GM21515 (cell line): ENCODE measurements around the gene SERPINH1.

Experiments used
- ATAC-seq: cut with Tn5 transposase; IDR thresholded peaks from one replicate; pipeline ENCODE4 v1.9.1; 2021; ENCODE audit not compliant: unreplicated experiment

Gene SERPINH1

DNA sequence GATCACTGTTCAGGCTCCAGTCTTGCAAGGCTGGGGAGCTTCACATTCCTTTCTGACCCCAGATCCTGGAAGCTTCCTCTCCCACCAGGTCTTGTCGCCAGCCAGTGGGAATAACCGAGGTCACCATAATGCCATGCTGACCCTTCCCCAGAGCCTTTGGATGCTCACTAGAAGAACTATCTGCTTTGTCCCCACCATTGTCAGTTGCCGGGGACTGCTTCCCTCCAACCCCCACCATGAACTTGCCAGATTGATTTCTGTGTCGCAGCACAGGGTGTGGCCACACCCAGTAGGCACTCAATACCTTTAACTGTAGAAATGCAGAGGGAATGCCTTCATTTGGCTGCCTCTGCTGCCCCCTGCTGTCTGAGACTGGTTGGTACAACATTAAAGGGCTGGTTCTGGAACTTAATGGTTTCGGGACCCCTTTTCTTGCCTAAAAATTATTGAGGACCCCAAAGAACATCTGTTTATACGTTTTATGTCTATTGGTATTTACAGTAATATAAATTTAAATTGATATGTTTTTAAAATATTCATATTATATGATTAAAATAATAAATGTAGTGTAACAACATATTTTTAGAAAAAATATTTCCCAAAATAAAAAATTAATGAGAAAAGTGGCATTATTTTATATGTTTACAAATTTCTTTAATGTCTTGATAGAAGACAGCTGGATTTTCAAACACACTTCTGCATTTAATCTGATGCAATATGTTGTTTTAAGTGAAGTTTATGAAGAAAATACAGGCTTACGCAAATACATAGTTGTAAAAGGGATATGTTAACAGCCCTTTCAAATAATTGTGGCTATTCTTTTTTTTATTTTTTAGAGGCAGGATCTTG, 29.6 kb upstream of the SERPINH1 start:
- ATAC-seq: no peak

DNA sequence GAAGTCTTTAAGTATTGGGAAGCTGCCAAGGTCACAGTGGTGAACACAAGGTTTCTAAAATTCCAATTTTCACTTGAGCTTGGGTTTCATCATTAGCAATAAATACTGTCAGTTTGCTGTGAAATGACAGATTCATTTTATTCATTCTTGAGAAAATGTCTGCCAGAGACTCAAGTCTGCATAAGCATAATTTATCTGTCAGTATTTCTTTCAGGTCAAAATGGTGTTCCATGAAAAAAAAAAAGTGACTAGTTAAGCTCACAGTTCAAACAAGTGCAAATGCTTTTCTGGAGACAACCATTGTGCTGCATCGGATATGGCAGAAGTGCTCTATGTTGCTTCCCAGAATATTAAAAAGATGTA, 28.2 kb upstream of the SERPINH1 start:
- ATAC-seq: no peak

DNA sequence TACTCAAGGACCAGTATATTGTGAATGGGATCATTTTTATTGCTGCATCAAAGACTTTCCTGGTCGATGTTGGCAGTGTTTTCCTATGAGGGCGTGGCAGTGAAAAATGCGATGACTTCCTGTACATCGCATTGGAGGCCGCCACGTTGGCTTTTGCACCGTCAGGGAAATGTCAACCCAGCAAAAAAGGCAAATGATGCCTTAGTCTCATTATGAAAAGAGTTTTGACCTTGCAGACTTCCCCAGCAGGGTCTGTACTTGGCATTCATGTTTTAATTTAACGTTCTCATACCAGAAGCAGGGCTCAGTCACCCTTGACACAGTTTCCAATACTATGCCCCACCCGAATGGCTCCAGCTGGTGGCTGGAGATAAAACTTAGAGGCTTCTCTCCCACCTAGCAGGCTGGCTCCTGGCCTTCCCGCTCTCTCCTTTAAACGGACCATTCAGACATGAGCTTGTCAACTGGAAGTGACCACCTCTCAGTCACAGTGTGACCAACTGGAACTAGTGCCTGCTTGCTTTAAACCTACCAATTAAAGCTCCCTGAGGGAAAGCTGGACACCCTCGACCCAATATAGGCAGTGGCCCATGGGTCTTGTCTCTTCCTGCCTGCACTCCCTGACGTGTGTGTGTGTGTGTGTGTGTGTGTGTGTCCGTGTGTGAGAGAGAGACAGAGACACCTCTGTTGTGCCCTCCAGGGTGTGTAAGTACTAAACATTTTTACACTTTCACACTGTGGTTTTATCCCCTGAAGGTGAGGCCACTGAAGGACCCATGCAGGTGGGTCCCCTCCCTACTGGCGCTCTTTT, 27.6 kb upstream of the SERPINH1 start:
- no peak for ATAC-seq

DNA sequence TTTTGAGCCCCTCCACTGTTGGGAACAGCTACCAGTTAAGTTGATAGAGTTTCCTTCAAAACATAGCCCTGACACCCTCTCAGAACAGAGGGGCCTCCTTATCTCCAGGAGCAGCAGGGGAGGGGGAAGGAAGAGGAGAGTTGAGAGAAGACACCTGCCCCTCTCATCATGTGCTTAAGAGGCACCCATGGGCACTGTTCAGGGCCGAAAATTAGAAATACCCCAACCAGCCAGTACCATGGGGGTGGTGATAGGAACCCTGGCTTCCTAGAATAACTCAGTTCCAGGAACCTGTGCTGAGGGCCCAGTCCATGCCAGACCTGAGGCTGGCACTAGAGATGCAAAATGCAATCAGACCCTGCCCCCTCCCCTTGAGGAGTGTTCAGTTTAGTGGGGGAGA, 27.0 kb upstream of the SERPINH1 start:
- ATAC-seq: no peak

DNA sequence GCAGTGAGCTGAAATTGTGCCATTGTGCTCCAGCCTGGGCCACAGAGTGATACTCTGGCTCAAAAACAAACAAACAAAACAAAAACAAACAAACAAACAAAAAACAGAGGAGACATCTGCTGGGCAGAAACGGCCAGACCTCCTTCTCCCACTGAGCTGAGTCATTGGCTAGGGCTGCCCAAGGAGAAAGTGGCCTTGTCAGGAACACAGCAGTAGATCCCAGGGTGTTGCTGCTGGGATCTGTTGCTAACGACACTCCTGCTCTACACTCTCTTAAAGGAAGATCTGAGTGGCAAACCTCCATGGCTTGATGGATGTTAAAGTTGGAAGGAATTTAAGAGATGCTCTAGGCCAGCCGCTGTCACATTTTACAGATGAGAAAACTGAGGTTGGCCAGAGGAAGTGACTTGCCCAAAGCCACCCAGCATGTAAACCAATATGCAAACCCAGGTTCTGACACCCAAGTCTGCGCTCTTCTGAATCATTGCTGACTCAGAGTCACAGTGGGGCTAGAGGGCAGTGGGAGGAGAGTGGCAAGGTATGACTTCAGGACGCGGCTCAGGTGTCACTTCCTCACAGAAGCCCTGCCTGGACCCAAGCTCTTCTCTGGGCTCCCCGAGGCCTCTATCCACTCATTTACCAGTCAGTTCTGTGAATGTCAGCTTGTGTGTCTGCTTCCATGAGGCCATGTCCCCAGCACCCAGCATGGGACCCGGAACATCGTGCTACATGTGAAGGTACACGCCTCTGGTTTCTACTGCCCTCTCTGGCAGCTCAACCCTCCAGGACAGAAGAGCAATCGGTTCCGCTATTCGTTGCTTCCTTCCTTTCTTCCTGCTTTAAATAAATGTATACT, 25.0 kb upstream of the SERPINH1 start:
- peak; percentile 85 for ATAC-seq

DNA sequence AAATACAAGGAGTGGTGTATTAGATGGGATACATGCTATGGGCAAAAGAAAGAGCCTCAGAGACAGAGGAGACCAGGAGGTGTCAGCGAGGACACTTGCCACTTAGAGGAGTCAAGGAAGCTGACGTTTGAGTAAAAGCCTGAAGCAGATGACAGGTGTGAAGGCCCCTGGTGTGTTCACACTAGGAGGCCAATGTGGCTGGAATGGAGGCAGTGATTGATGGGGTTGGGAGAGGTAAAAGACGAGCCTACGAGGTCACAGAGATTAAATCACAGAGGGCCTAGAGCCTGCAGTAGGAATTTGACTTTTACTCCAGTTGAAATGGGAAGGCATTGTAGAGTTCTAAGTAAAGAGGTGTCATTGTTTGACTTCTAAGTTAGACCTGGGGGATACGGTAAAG, 24.3 kb upstream of the SERPINH1 start:
- no peak for ATAC-seq

DNA sequence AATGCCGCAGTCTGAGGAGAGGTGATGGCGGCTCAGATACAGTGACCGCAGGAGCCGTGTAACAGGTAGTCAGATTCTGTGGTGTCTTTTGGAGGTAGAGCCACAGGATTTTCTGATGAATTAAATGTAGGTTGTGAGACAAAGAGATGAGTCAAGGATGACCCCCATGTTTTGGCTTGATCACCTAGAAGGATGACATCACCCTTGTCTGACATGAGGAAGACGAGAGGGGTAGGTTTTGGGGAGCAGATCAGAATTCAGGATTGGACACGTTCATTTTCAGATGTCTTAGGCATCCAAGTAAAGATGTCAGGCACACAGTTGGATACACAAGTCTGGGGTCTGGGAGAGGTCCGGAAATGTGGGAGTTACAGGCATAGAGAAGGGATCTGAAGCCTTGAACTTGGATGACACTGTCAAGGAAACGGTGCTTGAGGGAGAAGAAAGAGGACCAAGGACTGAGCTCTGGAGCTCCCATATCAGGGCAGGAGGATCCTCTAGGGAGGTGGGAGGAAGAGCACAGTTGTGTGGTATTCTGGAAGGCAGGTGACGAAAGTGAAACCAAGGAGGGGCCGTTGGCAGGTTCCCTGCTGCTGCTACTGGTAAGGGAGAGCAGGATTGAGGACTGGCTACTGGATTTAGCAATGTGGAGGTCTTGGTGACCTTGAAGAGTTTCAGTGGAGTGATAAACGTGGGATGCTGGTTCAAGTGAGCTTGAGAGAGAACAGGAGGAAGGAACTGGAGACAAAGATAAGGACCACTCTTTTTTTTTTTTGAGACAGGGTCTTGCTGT, 23.7 kb upstream of the SERPINH1 start:
- no peak for ATAC-seq

DNA sequence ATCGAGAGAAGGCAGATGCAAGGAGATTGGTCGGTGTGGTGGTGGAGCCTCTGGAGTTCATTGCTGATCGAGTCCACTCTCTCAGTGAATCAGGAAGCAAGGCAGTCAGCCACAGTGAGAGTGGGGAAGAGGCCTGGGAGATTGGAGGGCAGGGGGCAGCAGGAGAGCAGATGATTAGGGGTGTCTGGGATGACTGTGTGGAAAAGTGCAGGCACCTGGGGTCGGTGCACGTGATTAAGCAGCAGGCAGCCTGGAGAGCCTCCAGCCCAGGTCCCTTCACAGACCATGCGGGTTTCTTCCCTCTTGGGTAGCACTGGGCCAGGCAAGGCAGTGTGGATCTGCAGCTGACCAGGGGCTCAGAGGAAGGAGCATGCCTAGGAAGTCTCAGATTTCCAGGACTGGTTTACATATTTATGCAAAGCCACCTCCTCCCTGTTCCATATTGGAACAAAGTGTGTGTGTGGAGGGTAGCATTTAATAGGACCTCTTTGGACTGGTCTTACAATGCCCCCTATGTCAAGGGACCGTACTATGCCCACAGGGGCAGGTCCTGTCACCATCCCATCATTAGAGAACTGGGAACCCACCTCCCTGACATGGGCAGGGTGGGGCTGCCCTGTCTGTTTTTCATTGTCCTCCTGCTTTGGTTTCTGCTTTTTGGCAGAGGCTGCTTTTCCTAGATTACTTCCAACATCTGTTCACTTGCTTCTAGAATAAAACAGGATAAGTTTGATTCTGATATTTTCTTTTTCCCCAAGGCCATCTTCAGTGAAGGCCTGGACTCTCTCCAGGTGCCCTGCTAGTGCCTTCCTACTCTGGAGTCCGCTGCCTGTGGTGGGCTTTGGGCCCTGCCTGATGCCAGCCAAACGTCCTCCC, 22.4 kb upstream of the SERPINH1 start:
- ATAC-seq: no peak

DNA sequence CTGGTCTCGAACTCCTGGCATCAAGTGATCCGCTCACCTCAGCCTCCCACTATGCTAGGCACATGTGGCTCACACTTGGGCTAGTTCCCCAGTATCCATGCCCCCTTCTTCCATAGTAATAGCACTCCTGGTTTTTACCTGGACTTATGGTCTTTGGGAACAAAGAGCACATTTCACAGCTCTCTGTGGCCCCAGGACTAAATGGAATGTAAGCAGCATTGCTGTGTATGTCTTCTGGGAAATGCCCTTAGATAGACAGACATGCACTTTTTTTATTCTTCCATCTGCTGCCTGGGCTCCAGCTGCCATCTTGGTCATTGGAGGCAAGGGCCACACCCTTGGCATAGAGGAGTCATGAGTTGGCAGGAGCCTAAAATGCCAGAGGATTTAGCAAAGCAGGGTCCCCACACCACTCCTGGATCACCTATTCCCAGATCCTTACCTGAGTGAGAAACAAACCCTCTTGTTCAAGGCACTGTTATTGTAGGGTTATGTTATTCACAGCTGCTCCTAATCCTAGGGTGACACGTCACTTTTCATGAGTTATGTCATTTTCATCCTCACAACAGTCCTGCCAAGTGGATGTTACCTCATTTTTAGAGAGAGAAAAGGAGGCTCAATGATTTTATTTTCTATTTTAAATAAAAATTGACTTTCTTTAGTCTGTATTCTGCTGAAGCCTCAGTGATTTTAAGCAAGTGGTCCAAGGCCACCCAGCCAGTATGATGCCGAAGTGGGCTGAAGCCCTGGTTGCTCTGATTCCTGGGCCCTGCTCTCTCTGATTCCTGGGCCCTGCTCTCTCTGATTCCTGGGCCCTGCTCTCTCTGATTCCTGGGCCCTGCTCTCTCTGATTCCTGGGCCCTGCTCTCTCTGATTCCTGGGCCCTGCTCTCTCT, 20.6 kb upstream of the SERPINH1 start:
- ATAC-seq: no peak

DNA sequence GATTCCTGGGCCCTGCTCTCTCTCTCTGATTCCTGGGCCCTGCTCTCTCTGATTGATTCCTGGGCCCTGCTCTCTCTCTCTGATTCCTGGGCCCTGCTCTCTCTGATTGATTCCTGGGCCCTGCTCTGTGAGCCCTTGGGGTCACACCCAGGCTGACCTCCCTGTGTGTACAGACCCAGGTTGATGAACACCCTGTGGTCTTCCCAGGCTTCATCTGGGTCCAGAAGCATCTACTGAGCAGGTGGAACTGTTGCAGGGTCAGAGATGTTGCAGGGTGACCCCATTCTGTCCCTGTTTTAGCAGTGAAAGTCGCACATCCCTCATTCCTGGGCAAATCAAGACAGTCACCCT, 20.0 kb upstream of the SERPINH1 start:
- ATAC-seq: no peak

DNA sequence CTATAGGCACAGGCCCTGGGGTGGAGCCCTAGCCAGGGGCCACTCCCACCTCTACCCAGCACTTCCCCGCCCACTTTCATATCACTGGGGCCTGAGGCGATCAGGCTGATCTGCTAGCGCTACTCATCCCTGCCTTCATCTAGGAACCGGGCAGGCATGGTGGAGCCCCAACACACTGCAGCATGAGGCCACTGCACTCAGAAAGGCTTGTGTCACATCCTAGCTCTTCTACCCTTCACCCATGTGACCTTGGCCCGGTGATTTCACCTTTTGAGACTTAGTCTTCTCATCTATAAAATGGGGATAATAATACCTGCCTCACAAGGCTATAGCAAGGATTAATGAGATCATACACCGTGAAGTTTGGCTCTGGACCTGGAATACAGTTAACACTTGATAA, 18.2 kb upstream of the SERPINH1 start:
- ATAC-seq: no peak

DNA sequence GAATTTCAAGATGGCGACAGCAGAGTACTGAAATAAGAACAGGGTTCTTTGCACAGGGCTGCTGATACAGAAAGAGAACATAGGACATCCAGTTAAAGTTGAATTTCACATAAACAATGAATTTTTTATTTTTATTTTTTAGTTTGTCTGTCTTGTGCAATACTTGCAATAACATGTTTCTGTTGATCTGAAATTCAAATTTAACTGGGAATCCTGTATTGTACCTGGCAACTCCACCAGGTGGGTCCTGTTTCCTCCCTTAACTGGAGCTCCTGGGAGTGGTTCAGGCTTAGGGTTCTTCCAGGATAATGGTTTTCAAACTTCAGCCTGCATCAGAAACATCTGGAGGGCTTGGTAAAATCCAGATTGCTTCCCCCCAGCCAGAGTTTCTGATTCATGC, 14.9 kb upstream of the SERPINH1 start:
- ATAC-seq: no peak

DNA sequence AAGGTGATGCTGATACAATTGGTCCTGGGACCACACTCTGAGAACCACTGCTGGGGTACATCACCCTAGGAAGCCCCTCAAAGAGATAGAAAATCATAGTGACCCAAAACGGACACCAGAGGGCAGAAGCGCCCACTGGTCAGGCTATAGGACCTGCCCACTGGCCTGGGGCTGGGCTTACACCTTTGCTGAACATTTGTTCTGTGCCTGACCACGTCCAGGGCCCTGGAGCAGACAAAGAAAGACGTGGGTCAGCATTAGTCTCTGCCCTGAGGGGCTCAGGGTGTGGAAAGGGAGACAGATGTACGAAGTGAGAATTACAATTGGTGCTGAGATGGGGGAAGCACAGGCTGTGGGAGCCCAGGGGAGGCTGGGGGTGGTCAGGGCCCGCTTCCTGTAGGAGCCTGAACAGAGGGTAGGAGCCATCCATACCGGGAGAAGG, 14.4 kb upstream of the SERPINH1 start:
- ATAC-seq: no peak

DNA sequence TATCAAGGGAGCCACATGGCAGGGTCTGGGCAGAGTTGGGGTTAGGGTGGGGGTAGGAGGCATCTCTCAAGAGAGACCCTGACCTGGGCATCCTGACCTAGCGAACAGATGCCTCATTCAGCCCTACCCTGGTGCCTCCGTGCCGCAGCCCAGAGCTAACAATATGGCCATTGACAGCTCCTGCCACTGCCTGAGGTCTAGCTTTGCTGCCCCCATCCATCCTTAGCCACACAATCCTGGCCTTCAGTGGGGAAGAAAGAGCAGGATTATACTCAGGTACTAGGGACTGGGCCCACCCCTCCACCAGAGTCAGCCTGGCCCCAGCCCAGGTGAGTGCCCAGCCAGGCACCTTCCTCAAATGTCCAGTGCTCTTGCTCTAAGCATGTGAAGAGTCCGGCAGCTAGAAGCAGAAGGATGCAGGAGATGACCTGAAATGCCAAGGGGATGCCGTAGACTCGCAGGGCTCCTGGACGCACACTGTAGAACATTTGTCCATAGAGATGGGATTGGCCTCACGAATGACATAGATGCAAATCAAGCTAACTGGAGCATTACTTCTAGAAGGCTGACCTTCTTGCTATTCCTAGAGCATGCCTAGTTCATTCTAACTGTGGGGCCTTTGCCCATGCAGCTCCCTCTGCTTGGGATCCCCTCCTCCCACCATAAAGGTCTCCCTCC, 13.3 kb upstream of the SERPINH1 start:
- no peak for ATAC-seq

DNA sequence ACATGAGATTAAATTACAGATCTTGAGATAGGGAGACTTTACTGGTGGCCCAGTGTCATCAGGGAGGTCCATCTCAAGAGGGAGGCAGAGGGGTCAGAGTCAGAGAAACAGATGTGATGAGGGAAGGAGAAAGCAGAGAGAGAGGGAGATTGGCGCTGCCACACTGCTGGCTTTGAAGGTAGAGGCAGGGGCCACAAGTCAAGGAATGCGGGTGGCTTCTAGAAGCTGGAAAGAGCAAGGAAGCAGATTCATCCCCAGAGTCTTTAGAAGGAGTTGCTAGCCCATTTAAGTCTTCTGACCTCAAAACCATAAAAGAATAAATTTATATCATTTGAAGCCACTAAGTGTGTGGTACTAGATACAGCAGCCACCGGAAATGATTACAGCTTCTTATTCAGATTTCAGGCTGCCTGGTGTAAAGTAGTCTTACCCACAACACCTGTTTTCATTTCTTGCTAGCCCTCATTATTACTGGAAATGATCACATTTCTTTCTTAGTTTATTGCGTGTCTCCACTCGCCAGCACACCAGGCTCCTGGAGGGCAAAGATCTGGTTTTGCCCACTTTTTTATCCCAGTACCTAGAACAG, 12.6 kb upstream of the SERPINH1 start:
- ATAC-seq: no peak

DNA sequence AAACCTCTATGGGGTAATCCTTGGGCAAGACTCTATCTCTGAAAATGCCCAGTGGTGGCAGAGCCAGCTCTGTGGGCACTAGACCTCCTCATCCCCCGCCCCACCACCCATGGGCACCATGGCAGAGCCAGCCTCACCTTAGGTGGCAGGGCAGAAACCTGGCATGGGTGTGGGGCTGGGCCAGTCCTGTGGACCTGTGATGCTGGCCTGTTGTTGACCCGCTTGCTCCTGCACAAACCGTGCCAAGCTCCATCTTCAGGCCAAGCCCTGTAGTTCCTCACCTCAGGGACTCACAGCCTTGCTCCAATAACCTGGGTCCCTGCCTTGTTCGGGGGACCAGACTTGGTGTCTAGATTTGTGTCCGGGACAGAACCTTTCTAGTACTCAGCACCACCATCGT, 8.9 kb upstream of the SERPINH1 start:
- ATAC-seq: no peak

DNA sequence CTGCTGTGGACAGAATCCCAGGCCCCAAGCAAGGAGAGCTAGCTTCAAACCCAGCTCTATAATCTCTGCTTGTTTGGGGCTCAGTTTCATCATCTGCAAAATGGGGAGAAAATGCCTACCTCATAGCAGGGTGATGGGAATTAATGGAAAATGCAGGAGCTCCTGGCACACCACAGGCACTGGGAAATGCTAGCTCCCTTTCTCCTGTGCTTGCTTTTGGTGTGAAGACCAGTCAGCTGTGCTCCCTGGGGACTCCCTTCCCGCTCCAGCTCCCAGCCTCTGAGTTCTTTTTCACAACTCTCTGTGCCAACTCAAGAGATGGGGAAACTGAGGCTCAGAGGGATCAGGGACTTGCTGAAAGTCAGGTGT, 8.2 kb upstream of the SERPINH1 start:
- ATAC-seq: no peak
